GM19240 (cell line): Measurements from ENCODE around the gene ATG16L1.

ENCODE experiments used
- DNase-seq: peaks from one replicate; pipeline ENCODE4 v3.0.0; 2011; ENCODE audit warnings: low spot score; ENCODE audit not compliant: insufficient read length

Gene ATG16L1

GRCh38 chr2:233226511-233227031, 24.9 kb upstream of the ATG16L1 start:
- no peak for DNase-seq

- no peak for DNase-seq
These were observed 24.0 kb upstream of the ATG16L1 start for GRCh38 chr2:233227346-233227978.

GRCh38 chr2:233228376-233228775, 23.1 kb upstream of the ATG16L1 start:
- no peak for DNase-seq

- DNase-seq, result no peak
These were observed 17.7 kb upstream of the ATG16L1 start for GRCh38 chr2:233233618-233234230.

- no peak for DNase-seq
These were observed 17.2 kb upstream of the ATG16L1 start for GRCh38 chr2:233234264-233234663.

- DNase-seq, result no peak
These were observed 16.5 kb upstream of the ATG16L1 start for GRCh38 chr2:233234996-233235395.

- no peak for DNase-seq
These were observed 15.5 kb upstream of the ATG16L1 start for GRCh38 chr2:233235977-233236376.

GRCh38 chr2:233236820-233237589, 14.5 kb upstream of the ATG16L1 start:
- no peak for DNase-seq

- DNase-seq, result no peak
These were observed 10.6 kb upstream of the ATG16L1 start for GRCh38 chr2:233240897-233241296.

GRCh38 chr2:233241803-233242202, 9.7 kb upstream of the ATG16L1 start:
- no peak for DNase-seq

GRCh38 chr2:233242231-233242927, 9.1 kb upstream of the ATG16L1 start:
- DNase-seq, result no peak

- DNase-seq, result no peak
These were observed 8.1 kb upstream of the ATG16L1 start for GRCh38 chr2:233243348-233243747.

GRCh38 chr2:233244818-233245217, 6.7 kb upstream of the ATG16L1 start:
- DNase-seq, result no peak

- no peak for DNase-seq
These were observed 6.1 kb upstream of the ATG16L1 start for GRCh38 chr2:233245406-233245805.

- DNase-seq, result no peak
These were observed 4.4 kb upstream of the ATG16L1 start for GRCh38 chr2:233247116-233247515.

- no peak for DNase-seq
These were observed 3.7 kb upstream of the ATG16L1 start for GRCh38 chr2:233247744-233248143.

GRCh38 chr2:233248999-233249398, 2.5 kb upstream of the ATG16L1 start:
- no peak for DNase-seq

- no peak for DNase-seq
These were observed 905 bp upstream of the ATG16L1 start for GRCh38 chr2:233250568-233250967.

GRCh38 chr2:233250985-233251305, 528 bp upstream of the ATG16L1 start:
- DNase-seq, result no peak

GRCh38 chr2:233252227-233252626, 754 bp downstream of the ATG16L1 start:
- no peak for DNase-seq

GRCh38 chr2:233255151-233255550, 3.7 kb downstream of the ATG16L1 start:
- no peak for DNase-seq

GRCh38 chr2:233256048-233256447, 4.6 kb downstream of the ATG16L1 start:
- no peak for DNase-seq
